Endothelial cell of umbilical vein (primary cell): ENCODE results near the gene PM20D1. TPM values are rescaled to one million over a fixed set of nuclear protein-coding genes. Genes with fewer than 3 reads are reported as not detected.

Experiments
- BruUV-seq: library from RNA; stranded (reverse); fragments of 400-500 nt; replicated peaks from 2 replicates; lab custom pipeline; 2021; lab: Mats Ljungman, UMichigan
- CTCF ChIA-PET: fragments of 300-600, 350-600 bp; sonication (Branson Sonifier 250); formaldehyde crosslinking; loops from one replicate; lab custom pipeline; 2021; ENCODE audit warnings: antibody characterized with exemption, inconsistent platforms; lab: Charles Lee
- POLR2A ChIA-PET: fragments of 300-600, 350-600 bp; sonication (Branson Sonifier 250); formaldehyde crosslinking; loops from one replicate; lab custom pipeline; 2021; ENCODE audit warnings: antibody characterized with exemption, inconsistent platforms; lab: Charles Lee
- DNase-seq: peaks from one replicate; pipeline ENCODE4 v3.0.0-alpha.2; 2011; ENCODE audit warnings: low read depth, low spot score
- FAIRE-seq: peaks from 2 replicates; lab custom pipeline; 2011; peaks lifted over from hg19 to GRCh38; lab: Jason Lieb, UNC
- H2AFZ ChIP-seq: 2 replicates; pipeline ENCODE4 v1.6.0; 2012; ENCODE audit warnings: low read depth, low read length, control low read depth, inconsistent platforms
- H3K27ac ChIP-seq: 2 replicates; pipeline ENCODE4 v1.5.1; 2011; ENCODE audit warnings: low read depth, mild to moderate bottlenecking, control low read depth, low read length, moderate library complexity; ENCODE audit not compliant: insufficient read depth
- H3K27me3 ChIP-seq, 2 experiments: 2 replicates each; pipeline versions ENCODE4 v1.6.0 to v1.6.1; 2011; ENCODE audit warnings: low read length in 2 of 2, mixed read lengths in 1 of 2; ENCODE audit not compliant: control insufficient read depth in 2 of 2, insufficient read depth in 2 of 2
- H3K36me3 ChIP-seq, 2 experiments: 2 replicates in 1 of 2; 3 replicates in 1 of 2; pipeline ENCODE4 v1.5.1; 2011; ENCODE audit warnings: low read length in 2 of 2, mild to moderate bottlenecking in 1 of 2, moderate library complexity in 1 of 2; ENCODE audit not compliant: control insufficient read depth in 2 of 2, insufficient read depth in 2 of 2; ENCODE audit errors: extremely low read depth in 1 of 2
- H3K4me1 ChIP-seq: 3 replicates; pipeline ENCODE4 v1.5.1; 2011; ENCODE audit warnings: mild to moderate bottlenecking, low read length; ENCODE audit not compliant: control insufficient read depth, insufficient read depth; ENCODE audit errors: extremely low read depth
- H3K4me2 ChIP-seq: 2 replicates; pipeline ENCODE4 v1.6.1; 2011; ENCODE audit warnings: low read length, control low read depth, mixed read lengths; ENCODE audit not compliant: insufficient read depth
- H3K4me3 ChIP-seq, 3 experiments: fragments of 200-600 bp in 1 of 3; sonication (generic), shearing (Covaris generic) in 1 of 3; replicated peaks in 1 of 3; 2 replicates each; pipeline ENCODE4 v1.5.1; 2011 to 2016; ENCODE audit warnings: control low read depth in 3 of 3, low read length in 3 of 3, mild to moderate bottlenecking in 2 of 3, inconsistent platforms in 1 of 3, low read depth in 1 of 3, moderate library complexity in 1 of 3; ENCODE audit not compliant: insufficient read depth in 1 of 3
- H3K79me2 ChIP-seq: 2 replicates; pipeline ENCODE4 v1.6.0; 2012; ENCODE audit warnings: low read length, inconsistent platforms; ENCODE audit not compliant: control insufficient read depth, insufficient read depth
- H3K9ac ChIP-seq: replicated peaks from 2 replicates; pipeline ENCODE3; 2011; ENCODE audit warnings: low read length, control low read depth; ENCODE audit not compliant: insufficient read depth; ENCODE audit errors: extremely low read depth
- H3K9me1 ChIP-seq: replicated peaks from 3 replicates; pipeline ENCODE4 v1.6.0; 2011; ENCODE audit warnings: mild to moderate bottlenecking, low read length; ENCODE audit not compliant: control insufficient read depth, insufficient read depth; ENCODE audit errors: extremely low read depth
- H3K9me3 ChIP-seq: replicated peaks from 2 replicates; pipeline ENCODE4 v1.5.1; 2012; ENCODE audit warnings: low read length, inconsistent platforms; ENCODE audit not compliant: control insufficient read depth, insufficient read depth
- H4K20me1 ChIP-seq: replicated peaks from 2 replicates; pipeline ENCODE3; 2011; ENCODE audit warnings: mild to moderate bottlenecking, low read length; ENCODE audit not compliant: control insufficient read depth, insufficient read depth; ENCODE audit errors: extremely low read depth
- EZH2 ChIP-seq: IDR thresholded peaks from 2 replicates; pipeline ENCODE4 v1.6.1; 2012; ENCODE audit warnings: borderline replicate concordance, low read depth, mild to moderate bottlenecking, moderate library complexity, low read length, inconsistent platforms; ENCODE audit not compliant: severe bottlenecking
- FOS ChIP-seq: IDR thresholded peaks from 2 replicates; pipeline ENCODE4 v1.6.1; 2011; ENCODE audit warnings: mild to moderate bottlenecking, low read length, moderate library complexity, borderline replicate concordance; ENCODE audit not compliant: insufficient read depth
- GATA2 ChIP-seq: IDR thresholded peaks from 2 replicates; pipeline ENCODE4 v1.7.0; 2011; ENCODE audit warnings: low read depth, mild to moderate bottlenecking, moderate library complexity, mixed read lengths, low read length; ENCODE audit not compliant: insufficient read length, insufficient read depth
- MYC ChIP-seq: IDR thresholded peaks from one replicate; pipeline ENCODE4 v1.6.1; 2011; ENCODE audit warnings: mild to moderate bottlenecking, low read depth, low read length
- POLR2A ChIP-seq: IDR thresholded peaks from 2 replicates; pipeline ENCODE4 v1.6.1; 2012; ENCODE audit warnings: low read depth, mild to moderate bottlenecking, control low read depth, low read length
- POLR2AphosphoS5 ChIP-seq: IDR thresholded peaks from 2 replicates; pipeline ENCODE4 v1.6.1; 2012; ENCODE audit warnings: low read depth, mild to moderate bottlenecking, control low read depth, low read length, moderate library complexity; ENCODE audit not compliant: insufficient read depth
- dilution Hi-C: fragments of 300-500 bp; cut with MboI; formaldehyde crosslinking; loops from one replicate; pipeline ENCODE4 v1.15.0; 2019; ENCODE audit warnings: low sequenced_read_pairs; ENCODE audit not compliant: extremely low pct_ligation_motif_present
- intact Hi-C: fragments of 100-400 bp; cut with micrococcal nuclease; formaldehyde crosslinking; loops from one replicate; pipeline ENCODE4 v1.10.0; 2022
- polyA plus RNA-seq, 4 experiments: library from polyadenylated mRNA; depleted of rRNA in 3 of 4; stranded (reverse) in 3 of 4; unstranded in 1 of 4; fragments of >200 nt; gene quantifications; 2 replicates each; pipeline versions ENCODE4 v1.2.1 to v1.2.3, GENCODE V29; 2011 to 2012; ENCODE audit warnings: missing spikeins in 1 of 4
- total RNA-seq: library from RNA; stranded (reverse); gene quantifications from 2 replicates; pipeline ENCODE4 v1.2.3, GENCODE V29; 2021
- TF ChIP-seq, protein P1 (sequence below), 2 donors: IDR thresholded peaks; 1 replicate in 1 of 2; 2 replicates in 1 of 2; pipeline ENCODE4 v1.5.1; 2011; ENCODE audit warnings: low read length in 2 of 2, mild to moderate bottlenecking in 2 of 2, moderate library complexity in 2 of 2, control low read depth in 1 of 2, inconsistent platforms in 1 of 2, low read depth in 1 of 2; ENCODE audit not compliant: insufficient read depth in 1 of 2; ENCODE audit errors: extremely low read depth in 1 of 2
- TF ChIP-seq, protein P2 (sequence below): IDR thresholded peaks from 2 replicates; pipeline ENCODE4 v1.6.1; 2011; ENCODE audit not compliant: insufficient read depth, insufficient read length

The PM20D1 gene
- total and polyA plus RNA-seq, 2 donors (not counting 3 experiments of a cell fraction or from before 2014, with no cell fraction given), result 0.11 TPM; not detected in 1

DNA sequence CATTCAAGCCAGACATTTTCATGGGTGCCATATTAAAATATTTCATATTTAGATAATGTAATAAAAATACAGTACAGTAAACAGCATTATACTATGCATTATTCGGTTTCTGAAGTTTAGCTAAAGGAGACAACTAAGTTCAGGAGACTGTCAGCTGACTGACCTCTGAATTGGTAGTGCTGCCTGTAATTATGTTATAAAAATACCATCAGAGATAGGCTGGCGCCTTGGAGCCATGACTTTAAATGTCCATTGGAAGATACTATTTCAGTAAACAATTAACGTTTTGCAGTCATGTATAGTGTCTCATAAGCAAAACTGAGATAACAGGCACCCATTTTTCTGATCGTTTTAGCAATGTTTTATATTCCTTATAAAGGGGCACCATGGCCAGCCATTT lies 63.3 kb downstream of the PM20D1 start:
- no peak overlapping the region for H3K9ac ChIP-seq
- no peaks in the 10 kb centered on the region for H3K27me3 ChIP-seq
- no peak for TF ChIP-seq EZH2
- TF ChIP-seq GATA2, result no peak
- TF ChIP-seq, protein P1, sequence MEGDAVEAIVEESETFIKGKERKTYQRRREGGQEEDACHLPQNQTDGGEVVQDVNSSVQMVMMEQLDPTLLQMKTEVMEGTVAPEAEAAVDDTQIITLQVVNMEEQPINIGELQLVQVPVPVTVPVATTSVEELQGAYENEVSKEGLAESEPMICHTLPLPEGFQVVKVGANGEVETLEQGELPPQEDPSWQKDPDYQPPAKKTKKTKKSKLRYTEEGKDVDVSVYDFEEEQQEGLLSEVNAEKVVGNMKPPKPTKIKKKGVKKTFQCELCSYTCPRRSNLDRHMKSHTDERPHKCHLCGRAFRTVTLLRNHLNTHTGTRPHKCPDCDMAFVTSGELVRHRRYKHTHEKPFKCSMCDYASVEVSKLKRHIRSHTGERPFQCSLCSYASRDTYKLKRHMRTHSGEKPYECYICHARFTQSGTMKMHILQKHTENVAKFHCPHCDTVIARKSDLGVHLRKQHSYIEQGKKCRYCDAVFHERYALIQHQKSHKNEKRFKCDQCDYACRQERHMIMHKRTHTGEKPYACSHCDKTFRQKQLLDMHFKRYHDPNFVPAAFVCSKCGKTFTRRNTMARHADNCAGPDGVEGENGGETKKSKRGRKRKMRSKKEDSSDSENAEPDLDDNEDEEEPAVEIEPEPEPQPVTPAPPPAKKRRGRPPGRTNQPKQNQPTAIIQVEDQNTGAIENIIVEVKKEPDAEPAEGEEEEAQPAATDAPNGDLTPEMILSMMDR (IDR thresholded peaks at IDR 0.05; ENCODE audit: extremely low read depth in 1 of 2, insufficient read depth in 1 of 2, low read depth in 1 of 2, low read length in 2 of 2), result no peak
- TF ChIP-seq, protein P2, sequence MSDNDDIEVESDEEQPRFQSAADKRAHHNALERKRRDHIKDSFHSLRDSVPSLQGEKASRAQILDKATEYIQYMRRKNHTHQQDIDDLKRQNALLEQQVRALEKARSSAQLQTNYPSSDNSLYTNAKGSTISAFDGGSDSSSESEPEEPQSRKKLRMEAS, result no peak
- TF ChIP-seq FOS, result no peak
- TF ChIP-seq POLR2A, result no peak
- no peak for TF ChIP-seq MYC
- TF ChIP-seq POLR2AphosphoS5, result no peak
- H3K36me3 ChIP-seq, result no peaks in the 10 kb centered on the region
- CTCF ChIA-PET, result interaction anchor here (1.1 to 12.5 kb wide), 6 partner anchors 13 to 320 kb away, joined by 3 to 403 read pairs (median 5); no protein-coding TSS in a partner anchor
- no peak for FAIRE-seq
- POLR2A ChIA-PET, result no interaction called here
- H2AFZ ChIP-seq, result no peak overlapping the region
- intact Hi-C loops, result no loop called here
- no peaks in the 10 kb centered on the region for H3K79me2 ChIP-seq
- H3K9me1 ChIP-seq, result no peaks in the 10 kb centered on the region
- no peak for DNase-seq
- no peak overlapping the region for H3K27ac ChIP-seq
- H3K9me3 ChIP-seq, result no peaks in the 10 kb centered on the region
- no peaks in the 10 kb centered on the region for H3K4me1 ChIP-seq
- H3K4me3 ChIP-seq, result no peak overlapping the region
- no peaks in the 10 kb centered on the region for H4K20me1 ChIP-seq
- H3K4me2 ChIP-seq, result no peak overlapping the region
- no TSS peak for BruUV-seq
- dilution Hi-C loops, result no loop called here
